GM18520 (cell line): ENCODE results near the gene CYP27C1.

Source experiments
- ATAC-seq: cut with Tn5 transposase; IDR thresholded peaks from one replicate; pipeline ENCODE4 v1.9.1; 2021; ENCODE audit not compliant: unreplicated experiment

The CYP27C1 gene

DNA sequence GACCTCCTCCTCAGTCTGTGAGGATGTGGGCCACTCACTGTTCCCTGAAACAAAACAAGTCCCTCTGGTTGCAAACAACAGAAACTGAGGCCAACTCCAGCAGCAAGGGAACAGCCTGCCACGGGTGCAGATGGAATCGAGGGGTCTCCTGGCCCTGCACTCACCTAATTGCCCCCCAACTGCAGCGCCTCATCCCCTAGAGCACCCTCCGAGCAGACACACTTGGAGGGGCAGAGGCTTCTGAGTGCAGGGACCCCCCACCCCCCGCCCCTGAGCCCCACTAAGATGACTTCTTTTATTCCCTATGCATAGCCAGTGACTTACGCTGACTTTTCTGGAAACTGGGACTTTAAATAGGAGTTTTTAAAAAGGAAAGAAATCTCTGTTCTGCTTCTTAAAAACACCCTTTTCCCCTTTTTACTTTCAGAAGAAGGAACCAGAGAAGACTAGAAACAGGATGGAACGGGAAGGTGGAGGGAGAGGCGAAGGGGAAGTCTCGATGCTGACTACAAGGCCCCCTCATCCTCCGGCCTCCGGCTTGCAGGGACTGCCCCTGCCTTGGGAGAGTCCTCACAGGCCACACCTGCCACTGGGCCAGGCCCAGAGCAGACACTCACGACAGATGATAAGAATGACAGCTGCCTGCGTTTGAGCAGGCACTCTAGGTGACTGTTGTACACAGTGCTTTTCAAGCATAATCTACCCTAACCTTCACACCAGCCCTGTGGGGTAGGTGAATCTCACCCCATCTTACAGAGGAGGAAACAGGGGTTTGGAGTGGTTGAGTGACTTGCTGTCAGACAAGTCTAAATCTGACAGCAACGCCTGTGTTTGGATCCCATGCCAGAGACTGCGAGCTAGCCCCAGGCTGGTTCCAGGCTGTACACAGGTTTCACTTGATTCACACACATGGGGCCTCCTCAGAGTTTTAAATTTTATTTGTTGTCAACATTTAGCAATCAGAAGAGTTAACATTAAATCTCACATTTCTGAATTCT is 85.0 kb downstream of the CYP27C1 start:
- ATAC-seq: no peak

- no peak for ATAC-seq
Observed at GRCh38 chr2:127134235-127134634, 85.9 kb downstream of the CYP27C1 start.
